ENCODE data around the gene ANKRD39. TPM values are rescaled to one million over a fixed set of nuclear protein-coding genes. Genes with fewer than 3 reads are reported as not detected.

ANKRD39 gene
- total and polyA plus RNA-seq, 12 donors, result 9.2 to 49.5 (median 22.5) TPM

GRCh38 chr2:96860065-96861029, 2.5 kb upstream of the ANKRD39 start:
- intact Hi-C loops (cut with DNase I), result loop anchor here (5.0 to 10.0 kb wide), 4 partner anchors 46 to 254 kb away; partner anchors contain the start of genes ANKRD36 (in 1 of the 2) and CNNM3 (in 1 of the 2)

GRCh38 chr2:96859681-96860064, 1.9 kb upstream of the ANKRD39 start:
- H3K27me3 ChIP-seq, result no peaks in the 10 kb centered on the region
- H3K9me3 ChIP-seq (replicated peaks in 1 of 3), result no peaks in the 10 kb centered on the region
- DNase-seq, result no peak
- no peak overlapping the region for H3K4me3 ChIP-seq
- intact Hi-C loops (cut with DNase I), result loop anchor here (5.0 to 10.0 kb wide), 4 partner anchors 45 to 255 kb away; partner anchors contain the start of genes ANKRD36 (in 1 of the 2) and CNNM3 (in 1 of the 2)
- TF ChIP-seq CTCF (IDR thresholded peaks at IDR 0.05), result no peak
- no peak for TF ChIP-seq POLR2A (IDR thresholded peaks at IDR 0.05)
- peaks cover 0 to 47% of the 10 kb centered on the region in 2 donors for H3K36me3 ChIP-seq (replicated peaks in 1 of 2)
- peak overlapping the region in 3 of 5 donors; percentile 56 to 75 (median 73) for H3K27ac ChIP-seq
- WGBS, 4 donors, result 56 to 63% (median 59%) methylated on average over 4 of the region's 4 CpGs
- H3K4me1 ChIP-seq (replicated peaks in 1 of 2), result peaks cover 12 to 32% of the 10 kb centered on the region in 2 donors

More at GRCh38 chr2:96860065-96861029, 2.5 kb upstream of the ANKRD39 start:
- peaks cover 12 to 29% of the 10 kb centered on the region in 2 donors for H3K4me1 ChIP-seq (replicated peaks in 1 of 2)
- H3K4me3 ChIP-seq, result no peak overlapping the region
- no peak for DNase-seq
- TF ChIP-seq CTCF (IDR thresholded peaks at IDR 0.05), result no peak
- TF ChIP-seq POLR2A (IDR thresholded peaks at IDR 0.05), result no peak
- 77 to 78% (median 77%) methylated on average over 25 to 38 of the region's 38 CpGs for WGBS, 4 donors
- H3K9me3 ChIP-seq (replicated peaks in 1 of 3), result no peaks in the 10 kb centered on the region
- H3K27ac ChIP-seq, result peak overlapping the region in 1 of 5 donors; percentile 75
- H3K27me3 ChIP-seq, result no peaks in the 10 kb centered on the region
- peaks cover 0 to 53% of the 10 kb centered on the region in 2 donors for H3K36me3 ChIP-seq (replicated peaks in 1 of 2)

- Histone ChIP-seq H3K4me1 (replicated peaks in 1 of 2) (peaks cover 12 to 33% of the 10 kb centered on the region in 2 donors), H3K27ac (peak overlapping the region in 4 of 5 donors; percentile 53 to 75 (median 64)), H3K4me3 (no peak overlapping the region), H3K27me3 (no peaks in the 10 kb centered on the region), H3K36me3 (replicated peaks in 1 of 2) (peaks cover 0 to 43% of the 10 kb centered on the region in 2 donors), H3K9me3 (replicated peaks in 1 of 3) (no peaks in the 10 kb centered on the region)
- intact Hi-C loops (cut with DNase I), result no loop called here
- DNase-seq, result peak in 4 of 7 donors; percentile 41 to 76 (median 57)
- WGBS, 4 donors, result 58 to 76% (median 62%) methylated on average over 8 to 11 of the region's 11 CpGs
- TF ChIP-seq CTCF (IDR thresholded peaks at IDR 0.05) (no peak), POLR2A (IDR thresholded peaks at IDR 0.05) (no peak)
These were observed 1.4 kb upstream of the ANKRD39 start for GRCh38 chr2:96859099-96859649.

Measured in adrenal gland (tissue), 12 donors.